ENCODE data around the gene MCC.

DNA sequence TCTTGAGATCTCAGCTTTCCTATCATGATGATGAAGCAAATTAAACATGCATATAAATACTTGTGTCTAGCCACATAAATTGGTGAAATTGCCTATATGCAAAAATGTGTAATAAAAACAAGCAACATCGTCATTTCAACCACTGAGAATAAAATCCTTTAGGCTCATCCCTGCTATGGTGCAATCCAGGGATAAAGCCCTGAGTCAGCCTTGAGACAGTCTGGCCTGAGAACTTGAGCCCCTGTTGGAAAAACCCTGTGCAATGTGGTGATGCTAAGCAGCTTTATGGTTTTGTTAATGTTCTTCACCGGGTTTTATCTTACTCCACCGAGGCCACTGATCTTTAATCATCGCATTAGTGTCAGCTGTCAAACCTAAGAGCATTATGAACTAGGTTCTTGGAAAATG is 341.1 kb downstream of the MCC start:
- no peak for TF ChIP-seq EZH2phosphoT487 (IDR thresholded peaks at IDR 0.05; ENCODE audit: insufficient read depth, low read depth)
- no peak for TF ChIP-seq EZH2 (IDR thresholded peaks at IDR 0.05; ENCODE audit: insufficient read depth, poor library complexity, severe bottlenecking)
